ENCODE data around the gene CCDC57. TPM values are rescaled to one million over a fixed set of nuclear protein-coding genes. Genes with fewer than 3 reads are reported as not detected.
A peak's percentile ranks its signal among the peaks of the same experiment; 100 is the strongest.

CCDC57 gene
- total and polyA plus RNA-seq, 8 donors: 43.9 to 166 (median 75.4) TPM

DNA sequence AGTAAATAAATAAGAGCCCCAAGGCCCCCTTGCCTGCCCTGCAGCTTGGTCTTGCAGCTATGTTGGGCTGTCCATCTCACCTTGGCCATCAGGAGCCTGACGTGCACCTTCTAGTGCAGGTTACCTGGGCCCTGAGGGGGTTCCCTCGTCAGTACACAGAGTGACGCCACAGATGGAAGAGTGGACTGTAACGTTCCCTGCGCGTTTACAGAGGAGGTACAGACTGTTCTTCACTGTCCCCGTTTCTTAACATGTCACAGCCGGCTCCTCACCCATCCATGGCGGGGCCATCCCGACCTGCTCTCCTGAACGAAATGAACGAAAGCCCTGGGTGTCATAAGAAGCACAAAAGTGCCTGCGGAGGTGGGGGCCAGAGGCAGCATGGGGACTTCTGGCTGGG is 98.7 kb downstream of the CCDC57 start:
- peaks cover 2 to 37% (median 26%) of the 10 kb centered on the region in 4 donors for H3K36me3 ChIP-seq
- H3K4me1 ChIP-seq: peaks cover 0 to 18% (median 5%) of the 10 kb centered on the region in 4 donors
- TF ChIP-seq, protein P1, sequence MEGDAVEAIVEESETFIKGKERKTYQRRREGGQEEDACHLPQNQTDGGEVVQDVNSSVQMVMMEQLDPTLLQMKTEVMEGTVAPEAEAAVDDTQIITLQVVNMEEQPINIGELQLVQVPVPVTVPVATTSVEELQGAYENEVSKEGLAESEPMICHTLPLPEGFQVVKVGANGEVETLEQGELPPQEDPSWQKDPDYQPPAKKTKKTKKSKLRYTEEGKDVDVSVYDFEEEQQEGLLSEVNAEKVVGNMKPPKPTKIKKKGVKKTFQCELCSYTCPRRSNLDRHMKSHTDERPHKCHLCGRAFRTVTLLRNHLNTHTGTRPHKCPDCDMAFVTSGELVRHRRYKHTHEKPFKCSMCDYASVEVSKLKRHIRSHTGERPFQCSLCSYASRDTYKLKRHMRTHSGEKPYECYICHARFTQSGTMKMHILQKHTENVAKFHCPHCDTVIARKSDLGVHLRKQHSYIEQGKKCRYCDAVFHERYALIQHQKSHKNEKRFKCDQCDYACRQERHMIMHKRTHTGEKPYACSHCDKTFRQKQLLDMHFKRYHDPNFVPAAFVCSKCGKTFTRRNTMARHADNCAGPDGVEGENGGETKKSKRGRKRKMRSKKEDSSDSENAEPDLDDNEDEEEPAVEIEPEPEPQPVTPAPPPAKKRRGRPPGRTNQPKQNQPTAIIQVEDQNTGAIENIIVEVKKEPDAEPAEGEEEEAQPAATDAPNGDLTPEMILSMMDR (IDR thresholded peaks at IDR 0.05): no peak
- TF ChIP-seq POLR2A (IDR thresholded peaks at IDR 0.05) (no peak), POLR2AphosphoS5 (IDR thresholded peaks at IDR 0.05) (no peak), EP300 (IDR thresholded peaks at IDR 0.05) (no peak)
- intact Hi-C loops (cut with DNase I; ENCODE audit: low total_unique reads): no loop called here
- no peaks in the 10 kb centered on the region for H3K9me3 ChIP-seq
- DNase-seq: no peak
- no peak overlapping the region for H3K4me3 ChIP-seq
- 88 to 95% (median 91%) methylated on average over 13 of the region's 13 CpGs for WGBS, 5 donors
- H3K27ac ChIP-seq: peak overlapping the region in 2 of 5 donors; percentile 48 to 76
- H3K27me3 ChIP-seq: no peaks in the 10 kb centered on the region

DNA sequence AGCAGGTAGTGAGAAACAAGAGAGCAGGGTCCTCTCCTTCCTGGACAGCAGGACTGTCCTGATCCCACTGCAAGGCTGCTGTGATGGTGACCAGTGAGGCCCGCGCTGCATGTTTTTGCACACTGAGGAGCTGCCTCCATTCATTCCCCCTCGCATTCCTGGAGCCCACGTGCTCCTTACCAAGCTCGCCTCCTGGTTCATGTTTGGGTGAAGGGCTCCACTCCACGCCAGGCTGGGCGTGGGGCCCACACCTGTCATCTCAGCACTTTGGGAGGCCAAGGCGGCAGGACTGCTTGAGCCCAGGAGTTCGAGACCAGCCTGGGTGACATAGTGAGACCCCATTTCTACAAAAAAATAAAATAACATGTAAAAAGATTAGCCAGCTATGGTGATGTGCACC is 99.2 kb downstream of the CCDC57 start:
- DNase-seq: no peak
- TF ChIP-seq EP300 (IDR thresholded peaks at IDR 0.05) (no peak), POLR2A (IDR thresholded peaks at IDR 0.05) (no peak), POLR2AphosphoS5 (IDR thresholded peaks at IDR 0.05) (no peak)
- TF ChIP-seq, protein P1 (IDR thresholded peaks at IDR 0.05): no peak
- peak overlapping the region; percentile 25 to 76 (median 48) for H3K27ac ChIP-seq

DNA sequence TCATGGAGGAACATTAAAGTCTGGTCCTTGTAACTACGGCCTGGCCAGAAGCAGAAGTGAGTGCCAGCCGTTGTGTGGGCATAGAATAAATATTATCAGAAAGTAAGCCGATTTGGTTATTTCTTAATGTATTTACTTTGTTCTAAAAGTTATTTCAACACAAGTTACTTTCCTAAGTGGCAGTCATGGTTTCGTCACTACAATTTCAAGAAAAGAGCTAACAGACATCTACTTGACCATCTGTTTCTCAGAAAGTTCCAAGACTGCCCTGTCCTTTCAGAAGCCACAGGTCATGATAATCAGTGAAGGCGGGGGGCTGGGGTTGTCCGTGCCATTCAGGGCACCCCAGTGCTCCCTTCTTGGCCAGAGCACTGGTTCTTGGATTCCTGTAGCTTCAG is 99.7 kb downstream of the CCDC57 start:
- H3K27ac ChIP-seq: peak overlapping the region; percentile 42 to 76 (median 48)
- WGBS, 5 donors: 52 to 67% (median 61%) methylated on average over 6 of the region's 6 CpGs
- intact Hi-C loops (cut with DNase I; ENCODE audit: low total_unique reads): no loop called here
- DNase-seq: peak in 1 of 2 donors; percentile 6
- TF ChIP-seq POLR2AphosphoS5 (IDR thresholded peaks at IDR 0.05) (no peak), EP300 (IDR thresholded peaks at IDR 0.05) (no peak), POLR2A (IDR thresholded peaks at IDR 0.05) (no peak)
- TF ChIP-seq, protein P1 (IDR thresholded peaks at IDR 0.05): no peak
- peaks cover 0 to 8% (median 5%) of the 10 kb centered on the region in 4 donors for H3K4me1 ChIP-seq
- no peaks in the 10 kb centered on the region for H3K27me3 ChIP-seq
- peaks cover 2 to 34% (median 30%) of the 10 kb centered on the region in 4 donors for H3K36me3 ChIP-seq
- H3K9me3 ChIP-seq: no peaks in the 10 kb centered on the region
- H3K4me3 ChIP-seq: no peak overlapping the region

More for the DNA sequence above, 99.2 kb downstream of the CCDC57 start:
- 79 to 93% (median 92%) methylated on average over 7 to 9 of the region's 9 CpGs for WGBS, 5 donors
- intact Hi-C loops (cut with DNase I; ENCODE audit: low total_unique reads): no loop called here
- no peaks in the 10 kb centered on the region for H3K9me3 ChIP-seq
- peaks cover 2 to 37% (median 28%) of the 10 kb centered on the region in 4 donors for H3K36me3 ChIP-seq
- no peak overlapping the region for H3K4me3 ChIP-seq
- peaks cover 0 to 13% (median 3%) of the 10 kb centered on the region in 4 donors for H3K4me1 ChIP-seq
- no peaks in the 10 kb centered on the region for H3K27me3 ChIP-seq

DNA sequence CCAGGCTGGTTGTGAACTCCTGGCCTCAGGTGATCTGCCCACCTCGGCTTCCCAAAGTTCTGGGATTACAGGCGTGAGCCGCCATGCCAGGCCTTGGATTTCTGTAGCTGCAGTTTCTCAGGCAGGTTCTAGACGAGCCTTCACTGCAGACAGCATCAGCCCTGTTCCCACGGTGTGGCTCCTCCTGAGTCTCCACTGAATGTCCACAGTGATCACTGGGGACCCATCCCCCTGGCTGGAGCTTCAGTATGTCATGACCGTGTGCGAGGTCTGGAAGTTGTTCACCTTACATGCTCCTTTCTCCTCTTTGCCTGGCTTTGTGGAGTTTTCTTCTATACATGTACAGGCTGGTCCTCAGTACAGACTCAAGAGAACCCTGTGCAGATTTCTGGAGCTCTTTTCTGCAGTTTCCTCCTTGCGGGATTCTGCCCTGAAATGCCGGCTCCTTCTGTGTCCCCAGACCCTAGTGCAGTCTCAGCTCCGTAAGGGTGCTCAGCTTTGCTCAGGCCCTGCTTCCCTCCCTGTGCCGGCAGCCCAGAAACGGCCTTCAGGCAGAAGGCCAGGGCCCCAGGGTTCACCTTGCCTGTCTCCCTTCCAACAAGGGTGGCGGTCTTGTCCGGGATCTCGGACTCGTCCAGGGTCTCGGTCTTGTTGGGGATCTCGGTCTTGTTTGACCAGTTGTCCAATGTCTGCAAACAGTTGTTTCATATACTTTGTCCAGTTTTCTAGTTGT is 100.3 kb downstream of the CCDC57 start:
- TF ChIP-seq EP300 (IDR thresholded peaks at IDR 0.05): no peak
- no peak for TF ChIP-seq POLR2AphosphoS5 (IDR thresholded peaks at IDR 0.05)
- no peak for TF ChIP-seq POLR2A (IDR thresholded peaks at IDR 0.05)
- TF ChIP-seq, protein P1 (IDR thresholded peaks at IDR 0.05): no peak
- H3K4me3 ChIP-seq: no peak overlapping the region
- peak overlapping the region; percentile 22 to 76 (median 42) for H3K27ac ChIP-seq
- H3K27me3 ChIP-seq: no peaks in the 10 kb centered on the region
- intact Hi-C loops (cut with DNase I; ENCODE audit: low total_unique reads): no loop called here
- H3K9me3 ChIP-seq: no peaks in the 10 kb centered on the region
- DNase-seq: no peak
- H3K4me1 ChIP-seq: peaks cover 6 to 12% (median 9%) of the 10 kb centered on the region in 4 donors
- 68 to 81% (median 72%) methylated on average over 18 of the region's 18 CpGs for WGBS, 5 donors
- peaks cover 2 to 34% (median 29%) of the 10 kb centered on the region in 4 donors for H3K36me3 ChIP-seq

All from stomach (tissue), 9 donors.